Measurements from ENCODE around the gene WDR37.

DNA sequence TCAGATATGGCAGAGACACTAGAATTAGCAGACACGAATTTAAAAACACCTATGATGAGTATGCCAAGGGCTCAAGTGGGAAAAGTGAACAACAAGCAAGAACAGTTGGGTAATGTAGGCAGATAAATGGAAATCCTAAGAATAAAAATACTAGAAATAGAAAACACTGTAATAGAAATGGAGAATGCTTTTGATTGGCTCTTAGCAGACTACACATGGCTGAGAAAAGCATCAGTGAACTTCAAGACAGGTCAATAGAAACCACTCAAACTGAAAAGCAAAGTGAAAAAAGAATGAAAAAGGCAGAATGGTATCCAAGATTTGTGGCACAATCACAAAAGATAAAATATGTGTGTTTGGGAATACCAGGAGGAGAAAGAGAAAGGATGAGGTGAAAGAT is 82.3 kb downstream of the WDR37 start:
- TF ChIP-seq, protein P1, sequence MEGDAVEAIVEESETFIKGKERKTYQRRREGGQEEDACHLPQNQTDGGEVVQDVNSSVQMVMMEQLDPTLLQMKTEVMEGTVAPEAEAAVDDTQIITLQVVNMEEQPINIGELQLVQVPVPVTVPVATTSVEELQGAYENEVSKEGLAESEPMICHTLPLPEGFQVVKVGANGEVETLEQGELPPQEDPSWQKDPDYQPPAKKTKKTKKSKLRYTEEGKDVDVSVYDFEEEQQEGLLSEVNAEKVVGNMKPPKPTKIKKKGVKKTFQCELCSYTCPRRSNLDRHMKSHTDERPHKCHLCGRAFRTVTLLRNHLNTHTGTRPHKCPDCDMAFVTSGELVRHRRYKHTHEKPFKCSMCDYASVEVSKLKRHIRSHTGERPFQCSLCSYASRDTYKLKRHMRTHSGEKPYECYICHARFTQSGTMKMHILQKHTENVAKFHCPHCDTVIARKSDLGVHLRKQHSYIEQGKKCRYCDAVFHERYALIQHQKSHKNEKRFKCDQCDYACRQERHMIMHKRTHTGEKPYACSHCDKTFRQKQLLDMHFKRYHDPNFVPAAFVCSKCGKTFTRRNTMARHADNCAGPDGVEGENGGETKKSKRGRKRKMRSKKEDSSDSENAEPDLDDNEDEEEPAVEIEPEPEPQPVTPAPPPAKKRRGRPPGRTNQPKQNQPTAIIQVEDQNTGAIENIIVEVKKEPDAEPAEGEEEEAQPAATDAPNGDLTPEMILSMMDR (IDR thresholded peaks at IDR 0.05) = no peak
- TF ChIP-seq POLR2AphosphoS5 (IDR thresholded peaks at IDR 0.05) = no peak

All from prostate gland (tissue), 2 donors.